8988T (cell line): ENCODE results near the gene CCDC80.

Experiments
- DNase-seq: peaks from one replicate; pipeline ENCODE4 v3.0.0; 2011

The CCDC80 gene, protein sequence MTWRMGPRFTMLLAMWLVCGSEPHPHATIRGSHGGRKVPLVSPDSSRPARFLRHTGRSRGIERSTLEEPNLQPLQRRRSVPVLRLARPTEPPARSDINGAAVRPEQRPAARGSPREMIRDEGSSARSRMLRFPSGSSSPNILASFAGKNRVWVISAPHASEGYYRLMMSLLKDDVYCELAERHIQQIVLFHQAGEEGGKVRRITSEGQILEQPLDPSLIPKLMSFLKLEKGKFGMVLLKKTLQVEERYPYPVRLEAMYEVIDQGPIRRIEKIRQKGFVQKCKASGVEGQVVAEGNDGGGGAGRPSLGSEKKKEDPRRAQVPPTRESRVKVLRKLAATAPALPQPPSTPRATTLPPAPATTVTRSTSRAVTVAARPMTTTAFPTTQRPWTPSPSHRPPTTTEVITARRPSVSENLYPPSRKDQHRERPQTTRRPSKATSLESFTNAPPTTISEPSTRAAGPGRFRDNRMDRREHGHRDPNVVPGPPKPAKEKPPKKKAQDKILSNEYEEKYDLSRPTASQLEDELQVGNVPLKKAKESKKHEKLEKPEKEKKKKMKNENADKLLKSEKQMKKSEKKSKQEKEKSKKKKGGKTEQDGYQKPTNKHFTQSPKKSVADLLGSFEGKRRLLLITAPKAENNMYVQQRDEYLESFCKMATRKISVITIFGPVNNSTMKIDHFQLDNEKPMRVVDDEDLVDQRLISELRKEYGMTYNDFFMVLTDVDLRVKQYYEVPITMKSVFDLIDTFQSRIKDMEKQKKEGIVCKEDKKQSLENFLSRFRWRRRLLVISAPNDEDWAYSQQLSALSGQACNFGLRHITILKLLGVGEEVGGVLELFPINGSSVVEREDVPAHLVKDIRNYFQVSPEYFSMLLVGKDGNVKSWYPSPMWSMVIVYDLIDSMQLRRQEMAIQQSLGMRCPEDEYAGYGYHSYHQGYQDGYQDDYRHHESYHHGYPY

DNA sequence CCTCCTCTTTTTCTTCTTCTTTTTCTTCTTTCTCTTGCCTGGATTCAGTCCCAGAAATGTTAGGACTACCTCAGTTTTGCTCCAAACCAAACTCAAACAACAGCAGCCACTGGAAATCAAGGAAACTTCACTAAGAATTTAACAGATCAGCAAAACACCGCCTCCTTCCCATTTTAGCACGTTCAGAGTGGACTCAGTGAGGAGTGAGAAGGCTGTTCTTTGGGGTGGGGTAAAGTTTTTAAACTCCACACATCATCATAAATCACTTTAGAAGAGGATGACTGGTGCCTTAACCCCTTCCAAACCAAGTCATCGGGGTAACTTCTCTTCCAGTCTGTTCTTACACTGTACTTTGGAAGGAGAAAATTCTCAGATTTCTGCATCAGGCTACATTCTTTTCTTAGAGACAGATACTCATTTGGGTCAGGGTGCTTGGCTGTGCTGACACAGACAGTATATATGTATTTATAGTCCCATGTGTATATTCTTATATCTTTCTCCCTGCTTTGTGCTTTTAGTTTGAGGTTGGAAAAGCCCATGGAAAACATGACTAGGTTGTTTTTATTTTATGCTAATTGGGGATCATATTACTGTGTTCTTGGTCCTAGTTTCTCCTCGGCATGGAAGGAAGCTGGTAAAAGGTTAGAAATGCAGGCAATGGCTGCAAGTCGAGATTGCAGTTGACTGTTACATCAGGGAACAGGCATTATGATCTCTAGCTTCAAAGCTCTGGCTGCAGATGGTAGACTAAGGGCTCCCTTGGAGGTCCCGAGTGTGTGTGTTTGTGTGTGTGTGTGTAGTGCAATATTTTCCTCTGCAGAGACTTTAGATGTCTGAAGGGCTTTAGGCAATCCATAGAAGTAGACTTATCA is at the start of gene CCDC80:
CCDC80 (minus strand) TSS at position 214 of the 872 bp plus-strand sequence. CDS start 1,238 bp downstream, outside the sequence.
- no peak for DNase-seq

DNA sequence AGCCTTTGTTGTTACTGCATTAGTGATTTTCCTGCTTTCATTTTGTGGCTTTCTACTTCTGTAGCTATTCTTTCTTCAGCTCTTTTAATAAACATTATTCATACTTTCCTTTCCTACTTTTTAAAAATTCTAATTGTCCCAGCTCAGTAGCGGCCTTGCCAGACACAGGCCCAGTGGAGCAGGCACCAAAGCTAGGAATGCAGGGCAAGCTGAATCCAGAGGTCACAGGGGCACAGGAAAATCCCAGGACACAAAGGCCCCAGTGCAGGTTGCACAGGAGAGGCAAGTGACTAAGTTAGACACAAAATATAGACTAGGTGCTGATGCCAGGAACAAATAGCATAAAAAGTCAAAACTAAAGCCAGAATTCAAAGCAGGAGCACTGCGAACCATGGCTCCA is 49.0 kb upstream of the CCDC80 start:
- DNase-seq: no peak

- DNase-seq: no peak
These were observed 48.4 kb upstream of the CCDC80 start for GRCh38 chr3:112689385-112689784.

GRCh38 chr3:112688819-112689218 is 47.9 kb upstream of the CCDC80 start:
- DNase-seq: no peak

DNA sequence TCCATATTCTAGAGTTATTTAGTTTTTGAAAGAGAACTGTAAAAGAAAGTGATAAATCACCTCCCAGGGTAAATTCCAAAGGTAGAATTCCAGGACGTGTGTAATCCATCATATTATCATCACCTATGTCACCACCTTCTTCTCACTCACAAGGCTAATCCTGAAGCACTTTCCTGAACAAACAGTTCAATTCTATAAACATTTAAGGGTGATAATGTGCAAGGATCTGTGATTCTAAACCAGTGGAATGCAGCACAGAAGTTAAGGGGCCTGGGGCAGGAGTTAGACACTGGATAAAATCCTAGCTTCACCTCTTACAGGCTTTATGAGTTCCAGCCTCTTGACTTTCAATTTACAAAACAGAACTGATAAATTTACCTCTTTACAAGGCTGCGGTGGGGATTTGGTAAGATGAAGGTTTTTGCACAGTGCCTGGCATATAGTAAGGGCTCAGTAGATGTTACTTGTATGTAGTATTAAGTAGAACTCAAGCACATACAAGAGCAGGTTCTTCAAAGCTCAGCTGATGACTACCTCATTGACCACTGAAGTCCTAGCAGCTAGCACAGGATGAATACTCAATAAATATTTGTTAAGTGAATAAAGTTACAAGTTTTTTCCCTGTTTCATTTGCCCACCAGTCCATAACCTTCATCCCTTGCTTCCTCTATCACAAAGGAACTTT is 47.3 kb upstream of the CCDC80 start:
- no peak for DNase-seq

- no peak for DNase-seq
These were observed 46.7 kb upstream of the CCDC80 start for GRCh38 chr3:112687616-112688015.

DNA sequence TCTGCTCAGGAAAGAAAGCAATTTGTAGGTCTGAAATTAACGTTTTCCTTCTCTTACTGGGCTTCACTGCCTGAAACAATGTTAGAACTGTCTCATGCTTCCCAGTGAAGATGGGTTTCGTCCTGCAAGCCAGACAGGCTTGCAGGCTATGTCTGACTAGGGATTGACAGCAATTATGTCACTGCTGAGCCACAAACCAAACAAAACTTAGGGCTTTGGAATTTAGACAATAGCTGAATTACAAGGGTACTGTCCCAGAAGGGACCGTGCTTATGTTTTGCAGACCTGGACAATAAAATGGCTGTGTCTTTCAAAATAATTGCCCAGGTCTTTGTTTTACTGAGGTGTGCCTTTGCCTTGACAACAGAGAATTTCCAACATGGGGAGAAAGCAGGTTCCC is 46.3 kb upstream of the CCDC80 start:
- no peak for DNase-seq

DNA sequence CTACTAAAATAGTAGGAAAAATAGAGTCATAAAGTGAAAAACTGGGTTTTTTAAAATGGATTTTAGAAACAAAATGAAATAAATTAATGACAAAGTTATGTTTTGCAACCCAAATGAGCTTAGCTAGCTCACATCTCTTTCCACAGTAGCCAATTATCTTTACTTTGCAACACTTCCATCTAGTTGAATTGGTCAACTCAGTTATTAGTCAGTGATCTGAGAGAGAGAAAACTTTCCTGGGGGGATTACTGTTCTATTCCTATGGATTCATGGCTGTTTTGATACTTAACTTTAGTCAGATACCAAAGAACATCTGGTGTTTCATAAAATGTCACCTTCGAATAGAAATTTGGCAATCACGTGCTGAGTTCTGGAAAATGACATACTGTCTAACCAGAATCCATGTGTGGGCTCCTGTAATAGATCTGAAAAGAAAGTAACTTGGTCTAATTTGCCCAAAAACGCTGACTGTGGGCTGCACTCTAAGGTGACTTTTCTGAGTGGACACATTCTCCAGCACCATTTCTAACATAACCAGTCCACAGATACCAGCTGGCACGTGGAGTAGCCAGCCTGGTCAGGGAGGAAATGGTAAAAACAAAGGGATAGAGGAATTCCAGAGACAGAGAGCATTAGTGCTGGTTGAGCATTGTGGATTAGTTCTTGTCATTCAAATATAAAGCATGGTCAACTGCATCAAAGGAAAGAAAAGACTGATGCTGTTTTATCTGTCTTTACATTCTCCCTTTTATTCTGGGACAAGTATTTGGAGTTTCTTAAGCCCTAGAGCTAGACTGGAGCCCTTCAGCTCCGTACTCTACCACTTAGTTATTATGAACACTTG is 45.2 kb upstream of the CCDC80 start:
- DNase-seq: no peak

- no peak for DNase-seq
These were observed 44.5 kb upstream of the CCDC80 start for GRCh38 chr3:112685420-112685819.

- DNase-seq: no peak
These were observed 41.4 kb upstream of the CCDC80 start for GRCh38 chr3:112682361-112682760.

DNA sequence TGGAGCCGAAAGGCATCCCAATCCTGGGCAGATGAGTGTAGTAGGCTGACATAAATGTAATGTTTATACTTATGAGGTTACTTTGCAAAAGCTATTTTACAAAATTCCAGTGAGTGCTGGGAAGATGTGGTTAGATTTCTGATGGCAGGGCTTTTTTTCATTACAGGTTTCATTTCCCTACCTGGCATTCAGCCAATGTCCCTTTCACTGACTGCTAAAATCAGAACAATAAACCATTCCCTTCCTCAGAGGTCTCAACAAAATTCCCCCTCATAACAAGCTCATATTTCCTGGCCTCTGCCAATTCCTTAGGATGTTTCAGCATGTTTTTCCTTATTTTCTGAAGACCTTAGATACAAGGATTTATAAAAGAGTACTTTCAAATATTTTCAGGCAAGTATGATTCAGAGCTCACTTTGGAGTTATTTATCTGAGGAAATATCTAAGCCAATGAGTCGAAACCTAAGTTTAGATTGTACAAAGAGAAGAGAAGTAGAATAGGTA is 40.9 kb upstream of the CCDC80 start:
- no peak for DNase-seq

DNA sequence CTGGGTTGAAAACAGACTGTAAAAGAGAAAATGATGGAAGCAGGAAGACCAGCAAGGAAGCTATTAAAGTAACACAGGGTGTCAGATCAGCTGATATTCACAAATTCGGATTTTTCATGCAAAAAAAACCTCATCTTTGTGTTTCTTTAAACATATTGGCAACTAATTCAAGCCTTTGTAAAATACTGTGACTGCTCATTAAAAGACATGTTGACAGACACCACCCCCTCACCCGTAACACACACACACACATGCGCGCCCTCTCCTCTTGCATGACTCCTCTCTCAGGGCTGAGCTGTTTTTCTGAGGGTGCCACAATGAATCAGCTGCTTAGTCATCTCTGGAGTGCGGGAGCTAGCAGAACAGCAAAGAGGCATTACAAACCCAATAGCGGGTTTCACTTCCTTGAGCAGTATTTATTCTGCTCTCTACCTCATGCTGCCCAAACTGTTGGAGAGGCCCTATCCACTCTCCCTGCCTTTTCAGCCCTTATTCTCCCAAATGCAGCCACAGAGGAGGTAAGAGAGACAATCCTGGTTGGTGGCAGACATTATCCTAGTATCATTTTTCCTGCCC is 35.8 kb upstream of the CCDC80 start:
- peak; percentile 25 for DNase-seq

- DNase-seq: no peak
These were observed 35.1 kb upstream of the CCDC80 start for GRCh38 chr3:112675943-112676535.

GRCh38 chr3:112675349-112675748 is 34.4 kb upstream of the CCDC80 start:
- no peak for DNase-seq

DNA sequence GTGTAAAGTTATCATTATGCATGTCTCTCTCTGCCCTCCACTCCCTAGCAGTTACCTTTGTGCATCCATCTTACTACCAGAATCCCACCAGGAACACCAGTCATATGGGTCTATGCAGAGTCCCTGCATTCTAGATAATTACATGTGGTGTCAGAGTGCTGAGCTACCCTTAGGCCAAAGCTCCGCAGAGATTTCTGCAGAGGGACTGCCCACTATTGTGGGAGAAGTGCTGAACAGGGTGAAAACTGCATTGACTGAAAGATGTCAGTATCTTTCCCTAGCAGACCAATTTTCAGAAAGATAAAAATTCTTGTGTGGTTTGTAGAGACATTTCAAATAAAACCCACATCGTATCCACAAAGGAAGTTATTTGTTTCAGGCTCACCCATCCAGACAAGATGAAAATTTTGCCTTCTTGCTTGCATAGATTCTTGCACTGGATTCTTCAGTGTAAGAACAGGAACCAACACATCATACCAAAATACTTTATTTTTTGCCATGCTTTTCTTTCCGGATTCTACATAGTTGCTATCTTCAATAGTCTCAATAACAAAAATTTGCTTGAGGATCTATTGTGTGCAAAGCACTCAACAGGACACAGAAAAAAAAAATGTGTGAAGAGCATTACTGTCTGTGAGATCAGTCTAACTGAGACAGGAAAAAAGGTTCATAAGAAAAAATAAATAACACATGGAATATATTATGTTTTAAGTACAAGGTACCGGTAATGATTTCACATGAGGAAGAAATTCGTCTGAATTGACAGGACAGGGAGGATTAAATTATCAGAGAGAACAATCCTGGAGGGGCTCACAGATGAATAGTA is 32.0 kb upstream of the CCDC80 start:
- no peak for DNase-seq

DNA sequence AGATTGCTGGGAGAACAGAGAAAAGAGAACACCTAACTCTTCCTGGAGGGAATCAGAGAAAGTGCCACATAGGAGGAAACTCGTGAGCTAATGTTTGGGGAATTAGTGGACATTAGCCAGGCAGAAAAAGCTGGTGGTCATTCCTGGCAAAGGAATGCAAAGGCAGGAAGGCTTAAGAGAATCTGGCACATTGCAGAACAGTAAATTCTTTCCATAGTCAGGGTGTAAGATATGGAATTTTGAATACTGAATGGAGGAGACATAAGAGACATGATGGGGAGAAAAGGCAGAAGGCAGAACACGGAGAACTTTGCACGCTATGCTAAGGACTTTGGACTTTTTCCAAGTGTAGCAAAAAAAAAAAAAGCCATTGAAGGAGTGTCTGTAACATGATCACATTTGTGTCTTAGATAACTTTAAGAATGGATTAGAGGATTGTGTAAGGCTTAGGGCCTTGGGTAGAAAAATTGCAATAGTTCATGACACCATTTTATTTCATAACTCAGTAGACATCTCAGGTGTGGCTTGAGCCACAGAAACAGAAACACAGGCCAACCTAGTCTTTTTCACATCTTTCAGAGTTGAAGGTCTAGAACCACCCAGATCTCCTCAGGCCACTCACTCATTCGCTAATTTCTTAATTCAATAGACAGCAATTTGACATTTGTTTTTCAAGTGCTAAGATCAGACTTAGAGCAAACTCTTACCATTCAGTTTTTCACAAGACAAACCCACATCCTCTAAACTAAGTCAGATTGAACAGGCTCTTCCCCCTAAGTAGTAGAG is 31.2 kb upstream of the CCDC80 start:
- DNase-seq: no peak

- DNase-seq: no peak
These were observed 29.9 kb upstream of the CCDC80 start for GRCh38 chr3:112670824-112671223.

DNA sequence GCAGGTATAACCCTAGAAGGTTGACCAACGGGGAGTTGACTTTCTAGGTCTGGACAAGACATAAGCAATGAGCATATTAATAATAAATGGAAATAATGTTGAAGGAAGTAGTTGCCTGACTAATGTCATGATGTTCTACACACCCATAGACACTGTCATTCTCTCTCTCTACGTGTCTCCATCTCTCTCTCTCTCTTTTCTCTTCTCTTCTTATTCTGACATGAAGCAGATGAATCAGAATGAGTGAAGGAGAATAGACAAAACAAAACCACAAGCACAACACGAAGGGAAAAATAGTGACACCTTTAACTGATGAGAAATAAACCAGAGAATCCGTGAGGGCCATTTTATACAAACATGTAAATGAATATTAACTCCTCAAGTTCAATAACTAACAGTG is 26.7 kb upstream of the CCDC80 start:
- no peak for DNase-seq
